Panc1 (cell line): Measurements from ENCODE around the gene CCSER2. TPM values are rescaled to one million over a fixed set of nuclear protein-coding genes. Genes with fewer than 3 reads are reported as not detected.

Experiments used
- ATAC-seq: fragments of 200-7000 bp; cut with Tn5 transposase; 2 replicates; pipeline ENCODE4 v1.9.1; 2020; ENCODE audit warnings: mild to moderate bottlenecking, moderate library complexity
- BruUV-seq: library from RNA; stranded (reverse); fragments of 400-500 nt; replicated peaks from 2 replicates; lab custom pipeline; 2021; lab: Mats Ljungman, UMichigan
- CTCF ChIA-PET: fragments of 300-600 bp; sonication (Branson Sonifier 250); formaldehyde crosslinking; loops from one replicate; lab custom pipeline; 2022; ENCODE audit warnings: antibody characterized with exemption; lab: Charles Lee
- POLR2A ChIA-PET: fragments of 300-600 bp; sonication (Branson Sonifier 250); formaldehyde crosslinking; loops from one replicate; lab custom pipeline; 2022; ENCODE audit warnings: antibody characterized with exemption; lab: Charles Lee
- DNase-seq: peaks from one replicate; pipeline ENCODE4 v3.0.0-alpha.2; 2010; ENCODE audit warnings: low read depth, low spot score
- H3K27ac ChIP-seq: 2 replicates; pipeline ENCODE4 v1.5.1; 2011; ENCODE audit warnings: mild to moderate bottlenecking, low read length, inconsistent platforms
- H3K27me3 ChIP-seq: fragments of 200-500 bp; sonication (Bioruptor generic); 2 replicates; pipeline ENCODE4 v1.6.0; 2014; ENCODE audit warnings: low read length, inconsistent platforms; ENCODE audit not compliant: control insufficient read depth, insufficient read depth
- H3K36me3 ChIP-seq: fragments of 200-500 bp; sonication (Bioruptor generic); 2 replicates; pipeline ENCODE4 v1.5.1; 2014; ENCODE audit warnings: inconsistent platforms, mild to moderate bottlenecking, low read length, moderate library complexity; ENCODE audit not compliant: control insufficient read depth, insufficient read depth
- H3K4me1 ChIP-seq: 2 replicates; pipeline ENCODE4 v1.5.1; 2011; ENCODE audit warnings: inconsistent platforms, mild to moderate bottlenecking, low read length, moderate library complexity; ENCODE audit not compliant: control insufficient read depth, insufficient read depth
- H3K4me3 ChIP-seq, 2 experiments: 2 replicates each; pipeline ENCODE4 v1.5.1; 2011 to 2012; ENCODE audit warnings: low read depth in 2 of 2, low read length in 2 of 2, mild to moderate bottlenecking in 2 of 2, inconsistent platforms in 1 of 2, moderate library complexity in 1 of 2
- H3K9me3 ChIP-seq: fragments of 200-500 bp; sonication (Bioruptor generic); 2 replicates; pipeline ENCODE4 v1.5.1; 2014; ENCODE audit warnings: low read depth, mild to moderate bottlenecking, inconsistent platforms, low read length, moderate library complexity; ENCODE audit not compliant: control insufficient read depth, insufficient read depth
- CTCF ChIP-seq: fragments of 450-650 bp; IDR thresholded peaks from 2 replicates; pipeline ENCODE4 v1.5.1; 2017; ENCODE audit warnings: mild to moderate bottlenecking
- POLR2AphosphoS5 ChIP-seq: IDR thresholded peaks from 2 replicates; pipeline ENCODE4 v1.6.1; 2012; ENCODE audit warnings: mild to moderate bottlenecking, low read depth, low read length, moderate library complexity
- REST ChIP-seq, 2 experiments: IDR thresholded peaks; 2 replicates each; pipeline ENCODE4 v1.6.1; 2011 to 2012; ENCODE audit warnings: low read depth in 2 of 2, control low read depth in 1 of 2, low read length in 1 of 2, mild to moderate bottlenecking in 1 of 2, moderate library complexity in 1 of 2; ENCODE audit not compliant: insufficient read depth in 1 of 2
- SIN3A ChIP-seq: IDR thresholded peaks from 2 replicates; pipeline ENCODE4 v1.6.1; 2012; ENCODE audit warnings: low read depth, mild to moderate bottlenecking, low read length, moderate library complexity, borderline replicate concordance; ENCODE audit not compliant: insufficient read depth
- TCF7L2 ChIP-seq: IDR thresholded peaks from 2 replicates; pipeline ENCODE4 v1.6.1; 2011; ENCODE audit warnings: mild to moderate bottlenecking, low read depth, low read length, inconsistent platforms
- in situ Hi-C: cut with HindIII; loops from 2 replicates; pipeline ENCODE4 v1.10.0; 2016; ENCODE audit warnings: low sequenced_read_pairs, low pct_unique_long_range_greater_than_20kb
- intact Hi-C: fragments of 100-400 bp; cut with micrococcal nuclease; formaldehyde crosslinking; loops from one replicate; pipeline ENCODE4 v1.10.0; 2022; ENCODE audit not compliant: unreplicated experiment
- total RNA-seq: library from RNA; stranded (reverse); gene quantifications from one replicate; pipeline ENCODE4 v1.2.1, GENCODE V29; 2021; ENCODE audit not compliant: unreplicated experiment

The CCSER2 gene
- total RNA-seq, 1 experiment from 2014 or later, result 63.7 TPM

GRCh38 chr10:84493951-84494848 is 165.8 kb downstream of the CCSER2 start:
- intact Hi-C loops (no loop called here), in situ Hi-C loops (no loop called here)
- no peaks in the 10 kb centered on the region for H3K4me1 ChIP-seq

GRCh38 chr10:84494849-84495180 is 166.4 kb downstream of the CCSER2 start:
- ChIA-PET CTCF (no interaction called here), POLR2A (no interaction called here)
- intact Hi-C loops, result no loop called here

More at GRCh38 chr10:84493951-84494848, 165.8 kb downstream of the CCSER2 start:
- ATAC-seq (peak; percentile 84), DNase-seq (peak; percentile 60)
- Histone ChIP-seq H3K9me3 (no peaks in the 10 kb centered on the region), H3K27ac (no peak overlapping the region), H3K36me3 (no peaks in the 10 kb centered on the region), H3K27me3 (no peaks in the 10 kb centered on the region), H3K4me3 (no peak overlapping the region)
- POLR2A ChIA-PET, result no interaction called here
- TF ChIP-seq REST (IDR thresholded peaks at IDR 0.05; ENCODE audit: insufficient read depth in 1 of 2, low read depth in 2 of 2, low read length in 1 of 2) (no peak), TCF7L2 (no peak), POLR2AphosphoS5 (no peak), SIN3A (no peak), CTCF (no peak)
- no TSS peak for BruUV-seq
- CTCF ChIA-PET, result no interaction called here

More at GRCh38 chr10:84494849-84495180, 166.4 kb downstream of the CCSER2 start:
- Histone ChIP-seq H3K27ac (no peak overlapping the region), H3K27me3 (no peaks in the 10 kb centered on the region), H3K4me3 (no peak overlapping the region), H3K4me1 (no peaks in the 10 kb centered on the region), H3K36me3 (no peaks in the 10 kb centered on the region), H3K9me3 (no peaks in the 10 kb centered on the region)
- ATAC-seq, result no peak
- no peak for TF ChIP-seq REST (IDR thresholded peaks at IDR 0.05; ENCODE audit: insufficient read depth in 1 of 2, low read depth in 2 of 2, low read length in 1 of 2)
- TF ChIP-seq TCF7L2, result no peak
- TF ChIP-seq CTCF, result no peak
- no TSS peak for BruUV-seq
- in situ Hi-C loops, result no loop called here
- DNase-seq, result no peak
